Measurements from ENCODE around the gene OR2Y1. TPM values are rescaled to one million over a fixed set of nuclear protein-coding genes. Genes with fewer than 3 reads are reported as not detected.

The OR2Y1 gene
- total RNA-seq, 4 donors from 2014 or later = not detected

GRCh38 chr5:180699042-180699441 lies 40.8 kb downstream of the OR2Y1 start:
- Histone ChIP-seq H3K9me3 (peaks cover 0 to 7% (median 1%) of the 10 kb centered on the region in 4 donors), H3K36me3 (no peaks in the 10 kb centered on the region), H3K27me3 (no peaks in the 10 kb centered on the region), H3K27ac (no peak overlapping the region), H3K4me3 (no peak overlapping the region), H3K4me1 (no peaks in the 10 kb centered on the region)
- no peak for TF ChIP-seq POLR2A (IDR thresholded peaks at IDR 0.05)
- DNase-seq = no peak

GRCh38 chr5:180696116-180696515 lies 43.7 kb downstream of the OR2Y1 start:
- H3K27me3 ChIP-seq = no peaks in the 10 kb centered on the region
- no peak for DNase-seq
- H3K4me1 ChIP-seq = no peaks in the 10 kb centered on the region
- no peaks in the 10 kb centered on the region for H3K36me3 ChIP-seq
- peaks cover 0 to 7% (median 1%) of the 10 kb centered on the region in 4 donors for H3K9me3 ChIP-seq
- H3K4me3 ChIP-seq = no peak overlapping the region
- H3K27ac ChIP-seq = no peak overlapping the region
- TF ChIP-seq POLR2A (IDR thresholded peaks at IDR 0.05) (no peak), CTCF (IDR thresholded peaks at IDR 0.05) (no peak)

GRCh38 chr5:180692429-180692828 lies 47.4 kb downstream of the OR2Y1 start:
- no peaks in the 10 kb centered on the region for H3K36me3 ChIP-seq
- no peak overlapping the region for H3K4me3 ChIP-seq

GRCh38 chr5:180691046-180691445 lies 48.8 kb downstream of the OR2Y1 start:
- no peaks in the 10 kb centered on the region for H3K4me1 ChIP-seq

More at GRCh38 chr5:180692429-180692828, 47.4 kb downstream of the OR2Y1 start:
- no peak for TF ChIP-seq POLR2A (IDR thresholded peaks at IDR 0.05)
- no peak for DNase-seq
- Histone ChIP-seq H3K9me3 (peaks cover 0 to 7% (median 0%) of the 10 kb centered on the region in 4 donors), H3K4me1 (no peaks in the 10 kb centered on the region), H3K27me3 (no peaks in the 10 kb centered on the region), H3K27ac (no peak overlapping the region)

GRCh38 chr5:180690562-180690961 lies 49.3 kb downstream of the OR2Y1 start:
- TF ChIP-seq CTCF (IDR thresholded peaks at IDR 0.05) = no peak
- no peak for TF ChIP-seq POLR2A (IDR thresholded peaks at IDR 0.05)
- no peaks in the 10 kb centered on the region for H3K36me3 ChIP-seq
- H3K27ac ChIP-seq = no peak overlapping the region

More at GRCh38 chr5:180691046-180691445, 48.8 kb downstream of the OR2Y1 start:
- H3K9me3 ChIP-seq = peaks cover 0 to 7% (median 0%) of the 10 kb centered on the region in 4 donors
- TF ChIP-seq POLR2A (IDR thresholded peaks at IDR 0.05) (no peak), CTCF (IDR thresholded peaks at IDR 0.05) (no peak)
- no peaks in the 10 kb centered on the region for H3K27me3 ChIP-seq
- H3K27ac ChIP-seq = no peak overlapping the region
- no peak for DNase-seq
- H3K36me3 ChIP-seq = no peaks in the 10 kb centered on the region
- H3K4me3 ChIP-seq = no peak overlapping the region

GRCh38 chr5:180689775-180690174 lies 50.1 kb downstream of the OR2Y1 start:
- no peaks in the 10 kb centered on the region for H3K4me1 ChIP-seq
- TF ChIP-seq POLR2A (IDR thresholded peaks at IDR 0.05) (no peak), CTCF (IDR thresholded peaks at IDR 0.05) (no peak)
- H3K4me3 ChIP-seq = no peak overlapping the region
- no peaks in the 10 kb centered on the region for H3K27me3 ChIP-seq
- no peaks in the 10 kb centered on the region for H3K36me3 ChIP-seq
- H3K27ac ChIP-seq = peak overlapping the region in 1 of 4 donors; percentile 53
- no peak for DNase-seq
- H3K9me3 ChIP-seq = no peaks in the 10 kb centered on the region

More at GRCh38 chr5:180690562-180690961, 49.3 kb downstream of the OR2Y1 start:
- DNase-seq = no peak
- H3K27me3 ChIP-seq = no peaks in the 10 kb centered on the region
- H3K4me3 ChIP-seq = no peak overlapping the region
- peaks cover 0 to 2% (median 0%) of the 10 kb centered on the region in 4 donors for H3K9me3 ChIP-seq
- no peaks in the 10 kb centered on the region for H3K4me1 ChIP-seq

Small RNA genes within 50 kb of the gene (small RNA-seq; reads per million reads assigned to genes)
- gene RNU1-17P = 0 reads per million in 2 donors

Other genes with a start within 250 kb of the OR2Y1 start
- gene CNOT6, start 245.7 kb downstream of the OR2Y1 start, total RNA-seq = 10 to 100 TPM; 11.2 to 26.8 (median 15.5) TPM
- not detected for gene SCGB3A1, start 148.6 kb downstream of the OR2Y1 start, total RNA-seq
- gene FLT4, start 90.5 kb downstream of the OR2Y1 start, total RNA-seq = 10 to 100 TPM in 1 of 4 donors, 1 to 10 TPM in 3; 3.9 to 17.3 (median 6.1) TPM
- gene MGAT1, start 62.7 kb upstream of the OR2Y1 start, total RNA-seq = 100 to 1,000 TPM; 102 to 155 (median 144) TPM
- 10 to 100 TPM; 22.4 to 45.8 (median 36.4) TPM for gene ZFP62, start 121.2 kb upstream of the OR2Y1 start, total RNA-seq
- gene BTNL8, start 159.1 kb upstream of the OR2Y1 start, total RNA-seq = 100 to 1,000 TPM in 3 of 4 donors, 1 to 10 TPM in 1; 6.6 to 337 (median 134) TPM
- gene BTNL3, start 248.8 kb upstream of the OR2Y1 start, total RNA-seq = 100 to 1,000 TPM in 2 of 4 donors, 10 to 100 TPM in 1, 1 to 10 TPM in 1; 7.4 to 214 (median 110) TPM